T47D (cell line): ENCODE data around the gene RGS10.

Experiments
- DNase-seq, 2 experiments: peaks; one replicate each; pipeline versions ENCODE4 v3.0.0 to v3.0.0-alpha.2; 2011 to 2012; ENCODE audit warnings: low read depth in 1 of 2, low spot score in 1 of 2
- JUND ChIP-seq: IDR thresholded peaks from 2 replicates; pipeline ENCODE4 v1.6.1; 2012; ENCODE audit warnings: low read depth
- in situ Hi-C: cut with HindIII; loops from 2 replicates; pipeline ENCODE4 v1.10.0; 2016; ENCODE audit warnings: low sequenced_read_pairs, low pct_unique_long_range_greater_than_20kb

RGS10 gene

DNA sequence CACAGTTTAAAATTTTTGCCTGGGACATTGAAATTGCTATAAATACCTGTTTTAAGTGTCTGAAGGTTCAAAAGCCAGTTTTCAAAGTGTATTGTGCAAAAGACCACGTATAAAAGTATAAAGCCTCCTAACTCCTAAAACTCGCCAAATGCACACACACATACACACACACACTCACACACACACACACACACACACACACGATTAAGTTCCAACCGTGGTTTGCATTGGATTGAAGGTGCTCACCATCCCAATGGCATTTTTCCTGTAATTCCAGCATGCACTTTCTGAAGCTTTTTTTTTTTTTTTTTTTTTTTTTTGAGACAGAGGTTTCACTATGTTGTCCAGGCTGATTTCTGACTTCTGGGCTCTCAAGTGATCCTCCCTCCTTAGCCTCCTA is 2.8 kb upstream of the RGS10 start:
- DNase-seq = no peak
- in situ Hi-C loops = no loop called here
- no peak for TF ChIP-seq JUND

DNA sequence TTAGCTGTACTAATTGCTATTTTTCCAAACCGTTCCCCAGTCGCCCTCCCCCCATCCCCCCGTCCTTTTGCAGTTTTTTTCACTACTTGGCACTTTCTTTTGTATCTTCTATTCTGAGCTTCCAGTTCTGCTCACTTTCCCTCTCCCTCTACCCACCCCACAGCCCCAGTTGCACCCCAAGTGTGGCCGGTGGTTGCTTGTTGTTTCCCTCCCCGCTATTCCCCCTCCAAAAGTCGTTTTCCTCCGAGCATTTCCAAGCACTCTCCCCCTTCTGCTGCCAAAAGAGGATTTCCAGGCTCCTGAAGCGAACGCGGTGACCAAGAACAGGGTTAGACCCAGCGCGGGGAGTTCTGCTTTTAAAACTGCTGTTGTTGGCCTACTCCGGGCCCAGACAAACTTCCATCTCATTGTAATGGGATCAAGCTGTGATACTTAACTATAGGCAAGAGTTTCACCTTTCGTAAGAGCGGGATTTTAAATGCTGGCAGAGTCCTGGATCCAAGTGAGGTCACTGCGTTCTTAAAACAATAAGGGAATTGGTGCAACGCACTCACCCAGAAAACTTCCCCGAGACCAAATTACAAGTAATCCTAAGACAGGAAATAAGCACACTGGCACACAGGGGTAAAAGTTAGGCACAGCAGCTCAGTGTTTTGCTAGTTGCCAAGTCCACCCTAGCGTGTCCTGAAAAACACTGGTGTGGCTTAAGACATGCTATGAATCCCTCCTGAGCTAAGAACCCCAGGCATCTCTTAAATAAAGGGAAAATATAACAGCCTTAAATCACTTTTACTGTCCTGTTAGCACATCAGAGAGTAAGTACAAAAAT is 1.5 kb upstream of the RGS10 start:
- DNase-seq = no peak
- in situ Hi-C loops = no loop called here
- TF ChIP-seq JUND = no peak

DNA sequence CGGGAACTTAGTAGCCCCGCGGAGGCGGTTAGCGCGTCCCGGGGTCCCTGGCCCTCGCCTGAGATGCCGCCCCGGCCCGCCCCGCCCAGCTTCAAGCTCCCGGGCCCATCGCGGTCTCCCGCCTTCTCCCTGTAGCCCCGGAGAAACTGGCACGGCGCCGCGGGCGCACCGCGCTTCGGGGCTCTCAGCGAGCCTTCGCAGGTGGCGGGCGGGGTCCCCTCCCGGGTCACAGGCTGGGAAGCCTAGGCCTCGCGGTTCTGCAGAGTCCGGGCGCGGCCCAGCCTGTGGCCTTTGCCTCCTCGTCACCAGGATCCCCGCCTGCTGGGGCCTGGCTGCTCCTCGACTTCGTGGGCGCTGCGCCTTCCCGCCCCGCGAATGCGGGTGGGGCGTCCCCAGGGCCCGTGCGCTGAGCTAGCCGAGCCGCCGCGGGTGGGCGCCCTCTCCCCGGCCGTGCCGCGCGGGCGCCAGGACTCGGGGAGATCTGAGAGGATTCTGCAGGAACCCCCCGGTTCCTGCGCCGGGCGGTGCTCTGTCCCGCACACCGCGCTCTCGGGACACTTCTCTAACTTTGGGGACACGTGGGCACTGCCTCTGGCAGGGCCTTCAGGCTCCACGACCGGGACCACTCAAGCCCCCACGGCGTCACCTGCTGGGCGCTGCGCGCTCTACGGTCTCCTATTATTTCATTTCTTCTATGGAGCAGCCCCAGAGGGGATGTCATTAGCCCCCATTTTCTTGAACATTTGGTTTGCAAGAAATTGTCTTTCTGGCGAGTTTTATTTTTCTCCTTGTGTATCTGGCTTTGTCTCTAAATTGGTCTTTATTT is 682 bp upstream of the RGS10 start:
- in situ Hi-C loops = no loop called here
- no peak for TF ChIP-seq JUND
- DNase-seq = peak; percentile 32 to 48

DNA sequence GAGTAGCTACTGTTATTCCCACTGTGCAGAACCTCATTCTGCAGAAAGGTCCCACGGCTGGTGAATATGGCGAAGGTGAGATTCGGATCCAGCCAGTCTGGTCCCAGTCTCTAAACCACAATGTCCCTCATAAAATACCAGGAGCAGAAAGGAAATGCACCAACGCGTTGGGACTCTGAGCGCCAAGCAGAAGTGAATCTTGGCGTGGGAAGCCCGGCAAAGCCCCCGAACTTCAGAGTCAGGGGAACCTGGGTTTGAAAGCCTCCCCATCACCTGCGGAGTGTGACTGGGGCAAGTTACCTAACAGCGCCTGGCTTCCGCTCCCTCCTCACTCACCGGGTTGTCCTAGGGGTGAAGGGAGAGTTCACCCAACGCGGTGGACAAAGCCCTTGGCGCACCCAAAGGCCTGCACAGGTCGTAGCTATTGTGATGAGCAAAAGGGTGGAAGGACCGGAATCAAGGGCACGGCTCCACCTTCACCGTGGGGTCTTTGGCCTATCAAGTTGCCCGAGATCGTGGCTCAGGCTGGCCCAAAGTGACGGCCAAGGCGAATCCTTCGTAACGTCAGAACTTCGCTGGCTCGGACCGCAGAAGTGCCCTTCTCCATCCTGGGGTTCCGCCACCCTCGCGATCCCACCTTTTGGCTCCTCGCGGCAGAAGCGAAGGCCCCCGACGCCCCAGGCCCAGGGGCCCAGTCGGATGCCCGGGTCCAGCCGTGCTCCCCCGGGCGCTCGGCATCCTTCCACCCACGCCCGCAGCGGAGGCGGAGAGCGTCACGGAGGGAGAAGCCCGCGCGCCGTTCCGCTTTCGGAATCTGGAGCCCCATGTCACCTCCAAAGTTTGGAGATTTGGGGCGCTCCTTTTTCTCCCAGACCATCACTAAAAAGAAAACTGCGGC is 811 bp downstream of the RGS10 start:
- in situ Hi-C loops = no loop called here
- no peak for TF ChIP-seq JUND
- DNase-seq = peak; percentile 27 to 35

DNA sequence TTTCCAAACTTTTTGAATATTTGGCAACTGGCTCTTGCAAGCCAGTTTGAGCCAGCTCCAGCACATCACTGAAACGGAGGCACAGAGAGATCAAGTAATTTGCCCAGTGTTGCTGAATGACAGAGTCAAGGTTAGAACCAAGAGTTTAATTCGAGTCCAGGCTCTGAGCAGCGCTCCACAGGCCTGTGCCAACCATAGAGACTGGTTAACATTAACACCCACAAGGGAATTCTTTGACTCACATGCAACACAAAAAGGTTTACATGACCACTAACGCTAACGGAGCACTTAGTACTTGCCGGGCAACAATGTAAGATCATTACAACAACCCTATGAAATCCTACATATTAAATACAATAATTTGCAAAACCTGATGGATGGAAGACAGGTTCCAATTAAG is 1.5 kb downstream of the RGS10 start:
- no peak for TF ChIP-seq JUND
- in situ Hi-C loops = no loop called here
- DNase-seq = no peak

DNA sequence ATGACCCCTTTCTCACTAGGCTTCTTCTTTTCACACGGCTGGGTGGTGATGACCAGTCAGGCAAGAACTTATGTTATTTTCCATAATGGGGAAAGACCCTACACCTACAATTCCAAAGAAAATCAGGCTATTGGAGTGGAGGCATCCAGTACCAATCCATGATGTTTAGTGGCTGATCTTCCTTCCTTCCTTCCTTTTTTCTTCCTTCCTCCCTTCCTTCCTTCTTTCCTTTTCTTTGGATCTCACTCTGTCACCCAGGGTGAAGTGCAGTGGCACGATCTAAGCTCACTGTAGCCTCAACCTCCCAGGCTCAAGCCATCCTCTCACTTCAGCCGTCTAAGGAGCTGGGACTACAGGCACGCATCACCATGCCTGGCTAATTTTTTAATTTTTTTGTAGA is 2.5 kb downstream of the RGS10 start:
- DNase-seq = no peak
- in situ Hi-C loops = no loop called here
- TF ChIP-seq JUND = no peak

DNA sequence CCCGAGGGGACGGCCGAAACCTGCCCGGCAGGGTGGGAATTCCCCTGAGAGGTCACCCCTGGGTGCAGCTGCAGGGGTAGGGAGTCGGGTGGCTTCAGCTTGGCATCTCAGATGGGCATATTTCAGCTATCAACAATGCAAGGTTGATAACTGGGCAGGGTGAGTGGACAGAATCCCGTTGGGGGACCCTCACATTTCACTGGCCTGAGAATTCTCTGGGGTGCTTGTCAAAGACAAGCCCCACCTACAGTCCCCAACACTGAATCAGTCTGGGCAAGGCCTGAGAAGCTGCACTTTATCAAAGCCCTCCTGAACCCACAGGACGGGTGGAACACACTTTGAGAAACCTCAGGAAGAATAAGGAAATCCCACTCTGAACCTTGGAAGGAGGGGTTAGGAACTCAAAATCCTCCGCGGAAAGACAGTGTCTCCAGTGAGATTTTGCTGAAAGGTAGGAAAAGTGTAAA is 3.1 kb downstream of the RGS10 start:
- DNase-seq = peak in 1 of 2 experiments; percentile 16
- in situ Hi-C loops = no loop called here
- TF ChIP-seq JUND = no peak

DNA sequence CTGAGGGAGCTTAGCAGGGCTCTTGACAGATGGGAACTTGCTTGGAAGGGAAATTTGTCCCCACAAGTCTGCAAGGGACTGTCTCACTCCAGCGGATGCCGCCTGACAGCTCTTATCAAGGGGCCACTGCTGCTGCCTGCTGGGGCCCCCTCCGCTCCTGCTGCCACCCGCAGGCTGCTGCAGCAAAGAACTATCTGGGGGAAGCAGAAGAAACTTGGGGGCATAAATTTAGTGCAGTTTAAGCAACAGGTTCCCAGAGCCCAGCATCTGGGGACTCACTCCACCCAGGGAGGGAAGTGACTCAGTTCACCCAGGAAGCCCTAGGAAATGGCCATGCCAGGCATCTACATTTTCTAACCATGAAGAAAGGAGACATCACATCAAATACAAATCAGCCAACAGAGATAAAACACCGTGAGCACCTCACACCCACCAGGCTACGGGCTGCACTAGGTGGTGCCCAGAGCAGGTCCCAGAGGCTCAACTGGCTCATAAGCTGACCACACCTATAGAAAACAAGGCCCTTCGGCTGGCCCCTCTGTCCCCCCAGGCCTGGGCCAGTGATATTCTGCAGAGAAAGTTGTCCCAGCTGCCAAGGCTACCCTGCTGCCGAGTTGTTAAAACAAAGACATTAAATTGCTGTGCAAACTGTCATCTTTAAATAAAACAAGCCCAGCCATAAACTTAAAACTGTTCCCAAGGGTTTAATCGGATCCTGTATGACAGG is 3.7 kb downstream of the RGS10 start:
- in situ Hi-C loops = no loop called here
- no peak for TF ChIP-seq JUND
- DNase-seq = no peak

DNA sequence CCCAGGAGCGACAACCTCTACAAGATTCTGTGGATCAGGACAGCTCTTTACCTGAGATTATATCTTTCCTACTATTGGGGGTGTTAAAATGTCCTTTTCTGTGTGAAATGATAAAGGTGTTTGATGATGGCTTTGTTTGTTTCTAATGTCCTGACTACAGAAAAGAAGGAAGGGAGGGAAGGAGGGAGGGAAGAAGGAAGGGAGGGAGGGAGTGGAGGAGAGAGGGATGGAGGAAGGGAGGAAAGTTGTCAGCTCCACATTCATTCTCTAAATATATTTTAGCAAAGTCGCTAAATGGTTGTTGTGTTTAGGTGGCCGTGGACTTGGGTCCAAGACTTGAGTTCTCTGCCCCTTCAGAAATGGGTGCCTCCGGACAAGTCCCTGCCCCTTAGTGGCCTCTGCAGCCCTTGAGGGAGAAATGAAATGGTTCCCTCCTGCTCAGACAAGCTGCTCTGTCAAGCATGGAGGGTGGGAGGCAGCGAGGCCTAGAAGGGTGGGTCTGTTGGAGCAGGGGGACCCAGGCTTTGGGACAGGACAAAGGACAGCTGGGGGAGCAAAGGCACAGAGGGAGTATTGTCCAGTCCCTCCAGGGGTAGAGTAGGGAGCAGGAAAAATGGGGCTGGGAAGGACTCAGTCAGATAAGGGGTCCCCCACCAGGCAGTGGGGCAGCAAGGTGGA is 4.4 kb downstream of the RGS10 start:
- in situ Hi-C loops = no loop called here
- DNase-seq = no peak

DNA sequence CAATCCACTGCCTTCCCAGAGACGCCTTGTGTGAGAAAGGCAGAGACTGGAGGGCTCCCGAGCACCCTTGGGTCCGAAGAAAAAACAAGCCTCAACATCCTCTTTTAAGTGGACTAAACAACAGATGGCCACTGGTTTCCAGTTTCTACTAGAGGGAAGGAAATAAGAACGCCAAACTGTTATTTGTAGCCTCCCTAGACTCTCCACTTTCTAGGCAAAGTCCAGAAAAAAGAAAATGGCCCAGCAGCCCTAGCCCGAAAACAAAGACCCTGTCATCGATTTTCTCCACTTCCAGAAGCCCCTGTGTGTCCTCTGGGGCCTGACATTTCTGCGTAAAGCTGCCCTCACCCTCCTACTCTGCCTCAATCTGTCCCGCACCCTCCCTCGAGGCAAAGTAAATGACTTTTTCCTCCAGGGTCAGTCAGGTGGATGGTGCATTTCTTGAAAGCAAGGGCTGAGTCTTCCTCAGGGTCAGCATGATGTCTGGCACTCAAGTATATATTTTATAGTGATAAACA is 6.0 kb downstream of the RGS10 start:
- TF ChIP-seq JUND = no peak
- no peak for DNase-seq
- in situ Hi-C loops = no loop called here

More for the DNA sequence above, 4.4 kb downstream of the RGS10 start:
- TF ChIP-seq JUND = no peak
